HS-5 (cell line): ENCODE results near the gene SPHK1.

Experiments used
- DNase-seq: peaks from one replicate; pipeline ENCODE4 v3.0.0-alpha.2; 2012; ENCODE audit warnings: low read depth

The SPHK1 gene

GRCh38 chr17:76433693-76434092, 49.3 kb downstream of the SPHK1 start:
- DNase-seq = no peak

- DNase-seq = no peak
These were observed 50.5 kb downstream of the SPHK1 start for GRCh38 chr17:76434870-76435269.

GRCh38 chr17:76435751-76436150, 51.3 kb downstream of the SPHK1 start:
- DNase-seq = no peak
